HG03354 (cell line): ENCODE results near the gene EML6.

Experiments
- ATAC-seq: cut with Tn5 transposase; IDR thresholded peaks from one replicate; pipeline ENCODE4 v1.9.1; 2021; ENCODE audit warnings: mild to moderate bottlenecking; ENCODE audit not compliant: unreplicated experiment, poor library complexity, severe bottlenecking

EML6 gene

DNA sequence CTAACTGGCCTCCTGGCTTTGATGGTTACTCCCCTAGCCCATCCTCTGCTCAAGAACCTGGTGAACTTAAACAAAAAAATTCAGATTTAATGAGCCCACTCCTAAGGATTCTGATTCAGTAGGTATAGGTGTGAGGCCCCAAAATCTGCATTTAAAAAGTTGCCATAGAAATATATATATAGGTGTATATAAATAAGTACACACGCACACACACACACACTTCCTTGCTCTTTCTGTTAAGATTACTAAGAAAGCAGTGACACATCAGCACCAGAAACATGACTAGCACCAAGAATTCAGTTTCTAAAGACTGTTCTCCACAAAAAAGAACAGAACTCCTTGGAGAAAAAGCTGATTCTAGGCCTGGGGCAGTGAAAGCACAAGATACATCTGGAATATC, 17.8 kb downstream of the EML6 start:
- no peak for ATAC-seq

DNA sequence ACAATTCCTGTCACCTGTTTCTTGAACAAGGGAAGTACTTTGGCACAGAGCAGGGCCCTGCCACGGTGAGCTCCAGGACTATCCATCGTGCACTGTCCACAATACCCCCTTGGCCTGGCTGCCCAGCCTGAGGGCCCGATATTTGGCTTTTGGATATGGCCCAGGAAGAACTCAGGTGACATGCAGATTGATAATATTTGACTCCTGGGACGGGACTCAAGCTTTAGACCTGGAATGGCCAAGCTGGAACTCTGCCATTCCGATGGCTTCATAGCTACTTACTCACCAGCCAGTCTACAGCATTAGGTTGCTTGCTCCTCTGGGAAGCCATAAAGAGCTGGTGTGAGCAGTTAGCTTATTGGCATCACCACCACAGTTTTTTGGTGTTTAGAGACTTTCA, 26.6 kb downstream of the EML6 start:
- ATAC-seq, result no peak

DNA sequence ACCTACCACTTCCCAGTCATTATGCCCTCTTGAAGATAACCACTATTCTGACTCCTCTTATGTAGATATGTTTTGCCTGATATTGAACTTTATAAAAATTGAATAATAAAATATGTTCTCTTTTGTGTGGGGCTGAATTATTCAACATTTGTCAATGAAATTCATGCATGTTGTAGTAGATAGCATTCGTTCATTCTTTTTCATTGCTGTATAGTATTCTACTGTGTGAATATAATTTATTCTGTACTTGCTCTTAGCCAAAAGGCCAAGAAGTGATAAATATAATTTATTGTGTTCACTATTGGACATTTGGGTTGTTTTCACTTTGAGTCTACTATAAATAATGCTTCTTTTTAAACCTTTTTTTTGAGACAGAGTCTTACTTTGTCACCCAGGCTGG, 29.0 kb downstream of the EML6 start:
- no peak for ATAC-seq

DNA sequence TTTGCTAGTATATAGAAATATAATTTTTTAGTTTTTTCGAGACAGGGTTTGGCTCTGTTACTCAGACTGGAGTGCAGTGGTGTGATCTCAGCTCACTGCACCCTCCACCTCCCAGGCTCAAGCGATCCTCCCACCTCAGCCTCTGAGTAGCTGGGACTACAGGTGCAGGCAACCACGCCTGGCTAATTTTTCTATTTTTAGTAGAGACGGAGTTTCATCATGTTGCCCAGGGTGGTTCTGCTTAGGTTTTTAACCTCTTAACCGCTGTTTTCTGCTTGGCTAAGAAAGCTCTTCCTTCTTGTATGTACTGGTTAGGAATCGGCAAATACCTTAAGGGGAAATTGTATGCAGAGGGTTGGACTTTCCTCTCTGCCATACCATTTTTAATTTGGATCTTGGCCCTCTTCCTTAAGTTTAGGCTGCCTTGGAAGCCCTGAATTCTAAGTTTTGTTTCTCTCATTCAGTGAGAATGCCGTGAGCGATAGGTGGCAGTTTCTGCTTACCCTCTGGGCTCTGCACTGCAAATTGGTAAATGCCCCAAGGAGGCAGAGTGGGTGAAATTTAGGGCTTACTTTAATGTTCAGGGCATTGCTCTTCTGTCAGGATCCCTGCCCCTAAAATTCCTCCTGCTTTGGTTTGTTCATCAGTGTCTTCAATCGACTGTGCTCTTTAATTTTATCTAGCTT, 32.3 kb downstream of the EML6 start:
- ATAC-seq, result peak; percentile 81

DNA sequence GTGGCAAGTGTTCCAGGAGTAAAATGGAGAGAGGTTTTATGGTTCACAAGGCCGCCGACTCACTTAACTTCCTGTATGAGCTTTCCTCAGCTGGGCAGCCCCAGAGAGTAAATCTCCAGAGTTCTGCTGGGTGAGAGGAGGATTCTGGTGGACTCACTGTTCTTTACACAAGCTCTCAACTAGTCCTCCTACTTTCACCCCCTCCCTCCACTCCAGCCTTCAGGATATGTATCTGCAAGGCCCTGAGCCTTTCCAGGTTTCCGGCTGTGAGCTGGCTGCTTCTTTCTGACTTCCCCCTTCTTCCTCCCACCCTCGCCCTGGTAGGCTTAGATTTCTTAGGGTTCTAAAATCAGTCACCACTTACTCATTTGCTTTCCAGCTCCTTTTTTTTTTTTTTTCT, 34.0 kb downstream of the EML6 start:
- no peak for ATAC-seq

DNA sequence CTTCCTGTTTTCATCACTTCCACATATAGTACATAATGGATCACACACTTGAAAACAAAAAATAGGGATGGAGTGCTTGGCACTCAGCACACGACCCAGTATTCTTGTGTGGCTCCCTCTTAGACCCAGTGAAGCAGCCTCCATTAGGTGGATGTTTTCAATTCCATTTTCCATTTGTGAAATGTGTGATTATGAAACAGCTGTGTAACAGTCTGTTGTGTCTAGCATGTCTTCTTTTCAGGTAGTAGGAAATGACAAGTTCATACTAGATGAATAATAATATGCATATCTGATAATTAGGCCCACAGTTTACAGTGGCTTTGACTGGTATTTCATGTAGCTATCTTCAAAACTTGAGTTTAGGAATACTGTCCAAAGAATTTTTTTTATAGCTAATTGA, 35.5 kb downstream of the EML6 start:
- ATAC-seq, result no peak

DNA sequence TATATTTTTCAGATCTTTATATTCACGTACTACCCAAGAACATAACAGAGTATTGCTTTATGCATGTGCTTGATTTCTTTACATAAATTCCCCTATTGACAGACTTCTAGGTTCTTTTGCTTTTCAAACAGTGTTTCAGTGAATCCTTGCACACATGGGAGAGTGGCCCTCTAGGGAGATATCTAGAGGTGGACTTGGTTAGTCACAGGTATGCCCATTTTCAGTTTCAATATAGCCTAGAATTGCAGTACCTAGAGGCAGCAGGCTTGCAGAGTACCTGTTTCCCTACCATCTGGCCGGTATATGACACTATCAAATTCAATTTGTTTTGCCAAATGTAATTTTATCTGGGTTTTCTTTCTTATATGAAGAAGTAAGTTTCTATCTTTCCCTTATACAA, 36.8 kb downstream of the EML6 start:
- ATAC-seq, result no peak

- no peak for ATAC-seq
Measured at GRCh38 chr2:54763636-54764291, 40.3 kb downstream of the EML6 start.

GRCh38 chr2:54767921-54768320, 44.5 kb downstream of the EML6 start:
- no peak for ATAC-seq

DNA sequence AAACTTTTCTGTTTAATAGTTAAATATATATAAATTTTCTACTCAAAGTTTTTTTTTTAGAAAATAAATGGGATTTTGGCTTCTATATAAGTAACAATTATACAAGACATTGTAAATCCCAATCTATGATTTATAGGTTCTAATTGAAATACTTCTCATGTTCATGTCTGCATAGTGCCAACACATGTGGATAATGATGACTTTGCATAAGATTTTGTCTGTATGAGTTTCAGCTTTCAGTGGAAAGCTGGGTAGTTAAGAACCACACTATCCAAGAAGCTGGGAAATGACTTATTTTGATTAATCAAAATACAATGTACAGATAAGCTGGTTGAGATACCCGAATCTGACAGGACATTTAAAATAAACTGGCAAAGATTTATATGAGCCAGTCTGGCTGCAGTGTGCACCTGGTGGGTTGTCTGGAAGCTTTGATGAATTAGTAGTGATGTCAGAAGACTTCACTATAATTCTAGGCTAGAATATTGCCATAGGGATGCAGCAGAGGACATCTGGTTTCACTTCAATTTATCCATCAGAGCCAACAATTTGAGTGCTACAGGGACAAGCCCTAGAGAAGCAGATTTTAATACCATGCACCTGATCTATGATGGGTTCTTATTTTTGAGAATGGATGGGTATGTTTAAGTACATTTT, 45.4 kb downstream of the EML6 start:
- no peak for ATAC-seq

- ATAC-seq, result no peak
Measured at GRCh38 chr2:54770211-54770610, 46.7 kb downstream of the EML6 start.

GRCh38 chr2:54770676-54771075, 47.2 kb downstream of the EML6 start:
- ATAC-seq, result no peak

DNA sequence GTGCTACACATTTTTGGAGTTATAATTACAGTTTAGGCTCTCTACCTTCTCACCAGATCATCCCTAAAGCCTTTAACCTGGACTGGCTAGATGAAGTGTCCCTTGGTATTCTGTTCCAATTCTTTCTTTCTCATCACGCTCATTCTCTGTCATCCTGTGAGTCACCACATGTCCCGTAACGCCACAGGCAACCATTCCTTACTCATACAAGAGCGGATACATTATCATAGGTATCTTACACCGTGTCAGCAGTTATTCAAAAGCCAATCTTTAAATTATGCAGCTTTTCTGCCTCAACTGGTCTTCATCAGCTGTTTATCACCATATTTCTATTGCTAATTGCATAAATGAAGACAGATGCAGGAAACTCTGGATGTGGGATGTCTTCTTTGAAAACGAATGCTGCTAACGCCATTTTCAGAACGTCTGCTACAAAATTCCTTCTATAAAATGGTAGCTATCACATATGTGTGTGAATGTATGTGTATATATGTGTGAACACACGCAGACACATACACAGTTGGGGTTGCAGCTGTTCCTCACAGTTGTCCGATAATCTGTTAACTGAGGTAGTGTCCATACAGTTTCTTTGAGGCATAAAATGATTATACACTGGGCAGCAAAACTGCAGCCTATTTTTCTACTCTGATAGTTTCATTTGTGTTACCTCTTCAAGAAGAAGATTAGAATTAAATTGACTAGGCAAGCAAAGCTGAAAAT, 47.9 kb downstream of the EML6 start:
- ATAC-seq, result no peak

DNA sequence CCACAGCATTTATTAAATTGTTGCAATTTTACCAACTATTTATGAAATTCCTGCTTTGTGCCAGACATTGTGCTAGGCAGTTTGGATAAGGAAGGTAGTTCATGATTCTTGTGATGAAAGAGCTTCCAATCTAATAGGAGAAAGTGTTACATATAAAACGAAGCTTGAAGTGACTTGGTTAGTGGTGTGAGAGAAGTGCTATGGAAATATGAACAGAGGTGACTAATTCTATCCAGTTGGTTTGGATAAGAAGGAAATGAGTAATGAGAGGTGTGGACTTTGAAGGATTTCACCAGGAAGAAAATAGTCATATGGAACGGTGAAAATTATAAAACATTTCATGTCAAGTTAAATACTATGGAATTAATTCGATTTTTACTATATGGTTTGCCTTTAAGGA, 48.6 kb downstream of the EML6 start:
- no peak for ATAC-seq

DNA sequence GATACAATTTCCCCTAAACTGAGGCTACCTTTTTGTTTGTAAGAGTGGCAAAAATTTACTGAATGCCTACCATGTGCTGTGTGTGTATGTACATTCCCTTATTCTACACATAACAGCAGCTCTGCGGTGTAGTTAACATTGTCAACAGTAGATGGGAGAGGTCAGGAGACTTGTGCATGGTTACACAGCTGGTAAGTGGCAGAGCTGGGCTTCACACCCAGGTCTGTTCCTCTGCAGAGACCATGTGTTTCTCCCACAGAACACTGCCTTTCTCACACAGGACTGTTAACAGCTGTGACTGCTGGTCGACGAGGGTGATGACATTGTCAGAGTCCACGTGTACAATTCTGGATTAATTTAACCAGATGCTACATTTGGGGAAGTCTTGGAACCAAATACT, 49.1 kb downstream of the EML6 start:
- no peak for ATAC-seq

DNA sequence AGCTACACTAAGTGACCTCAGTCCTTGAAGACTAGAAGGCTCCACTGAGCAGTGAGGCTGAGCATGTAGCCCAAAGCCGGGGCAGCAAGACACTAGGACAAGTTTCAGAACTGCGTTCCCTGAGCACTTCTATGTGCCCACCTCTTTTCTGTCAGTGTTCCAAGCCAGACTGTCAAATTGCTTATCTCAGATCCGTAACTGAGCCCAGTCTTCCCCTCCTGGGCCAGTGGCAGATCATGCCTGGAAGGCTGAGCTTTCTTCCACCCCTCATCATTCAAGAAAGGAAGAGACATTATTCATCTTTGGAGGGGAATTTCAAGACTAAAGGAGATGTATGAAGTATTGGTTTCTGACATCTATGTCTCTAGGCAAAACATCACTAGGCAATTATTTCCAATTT, 49.8 kb downstream of the EML6 start:
- no peak for ATAC-seq

GRCh38 chr2:54773838-54774237, 50.4 kb downstream of the EML6 start:
- ATAC-seq, result no peak

- ATAC-seq, result no peak
Measured at GRCh38 chr2:54775710-54776109, 52.2 kb downstream of the EML6 start.

DNA sequence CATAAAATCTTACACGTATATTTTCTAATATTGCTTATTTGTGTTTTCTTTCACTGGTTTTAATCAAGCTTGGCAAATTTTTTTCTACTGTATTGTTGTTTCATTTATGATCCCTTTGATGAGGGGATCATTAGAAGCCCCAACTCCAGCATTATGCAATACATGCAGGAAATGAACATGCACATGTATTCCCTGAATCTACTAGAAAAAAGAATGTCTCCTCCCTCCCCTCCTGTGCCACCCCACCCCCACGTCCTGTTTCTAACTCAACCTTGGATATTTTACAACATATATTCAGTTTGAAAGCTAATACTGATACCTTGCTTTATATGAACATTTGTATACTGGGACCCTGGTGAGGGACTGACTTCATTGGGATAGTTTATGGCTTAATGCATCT, 53.0 kb downstream of the EML6 start:
- ATAC-seq, result no peak

DNA sequence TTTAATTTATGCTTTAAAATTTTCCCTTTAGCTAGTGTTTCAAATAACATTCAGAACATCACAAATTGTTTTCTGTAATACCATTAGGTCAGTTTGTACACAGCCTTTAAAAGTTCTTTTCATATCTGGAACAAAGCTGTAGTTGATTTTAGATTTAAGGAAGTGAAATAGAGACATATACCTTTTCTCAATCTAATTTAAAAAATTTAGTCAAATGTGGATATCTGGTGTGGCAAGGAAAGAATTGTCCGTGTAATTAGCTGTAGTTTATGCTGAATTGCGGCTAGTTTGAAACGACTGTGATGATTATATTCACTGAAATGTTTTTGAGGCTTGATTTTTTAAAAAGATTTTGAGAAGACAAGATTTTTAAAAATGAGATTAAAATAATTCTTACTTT, 59.9 kb downstream of the EML6 start:
- no peak for ATAC-seq

DNA sequence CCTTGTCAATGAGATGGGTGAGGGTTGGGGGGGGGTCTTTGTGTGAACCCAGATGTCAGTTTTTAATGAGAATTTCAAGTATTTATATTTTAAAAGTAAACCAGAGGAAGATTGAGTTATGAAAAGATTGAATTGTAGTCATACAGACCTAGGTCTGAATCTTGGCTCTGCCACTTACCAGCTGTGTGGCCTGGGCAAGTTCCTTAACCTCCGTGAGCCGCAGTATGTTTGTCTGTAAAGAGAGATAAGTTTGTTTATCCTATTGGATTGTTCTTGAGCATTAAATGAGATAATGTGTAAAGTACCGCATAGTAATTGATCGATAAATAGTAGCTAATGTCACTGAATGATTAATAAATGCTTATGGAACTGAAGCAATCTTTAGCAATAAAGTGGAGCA, 63.8 kb downstream of the EML6 start:
- ATAC-seq, result no peak
